GM23338 (cell line): ENCODE measurements around the gene MPIG6B. TPM values are rescaled to one million over a fixed set of nuclear protein-coding genes. Genes with fewer than 3 reads are reported as not detected.

ENCODE experiments used
- ATAC-seq: fragments of 200-7000 bp; cut with Tn5 transposase; 3 replicates; pipeline ENCODE4 v1.9.1; 2020
- DNase-seq: peaks from one replicate; pipeline ENCODE4 v3.0.0-alpha.2; 2015; ENCODE audit warnings: low spot score
- H2AFZ ChIP-seq: fragments of 200-600 bp; sonication (generic); 2 replicates; pipeline ENCODE4 v1.8.0; 2016; ENCODE audit warnings: antibody characterized with exemption, mild to moderate bottlenecking, moderate library complexity
- H3F3A ChIP-seq: fragments of 200-600 bp; sonication (generic); replicated peaks from 2 replicates; pipeline ENCODE4 v1.8.0; 2017; ENCODE audit warnings: antibody characterized with exemption, mixed run types, low read depth
- H3K27ac ChIP-seq: fragments of 200-600 bp; sonication (generic); 2 replicates; pipeline ENCODE4 v1.6.1; 2016; ENCODE audit warnings: low read depth
- H3K27me3 ChIP-seq: fragments of 200-600 bp; sonication (generic); 2 replicates; pipeline ENCODE4 v1.8.0; 2016; ENCODE audit warnings: mild to moderate bottlenecking, mixed run types, moderate library complexity; ENCODE audit not compliant: insufficient read depth
- H3K36me3 ChIP-seq: fragments of 200-600 bp; sonication (generic); 2 replicates; pipeline ENCODE4 v1.8.0; 2016; ENCODE audit warnings: mild to moderate bottlenecking; ENCODE audit not compliant: insufficient read depth
- H3K4me1 ChIP-seq: fragments of 200-600 bp; sonication (generic); 2 replicates; pipeline ENCODE4 v1.8.0; 2016; ENCODE audit warnings: mild to moderate bottlenecking, moderate library complexity; ENCODE audit not compliant: insufficient read depth
- H3K4me2 ChIP-seq: fragments of 200-600 bp; sonication (generic); 2 replicates; pipeline ENCODE4 v1.7.1; 2017; ENCODE audit warnings: mixed run types
- H3K4me3 ChIP-seq: fragments of 200-600 bp; sonication (generic); 2 replicates; pipeline ENCODE4 v1.6.1; 2016; ENCODE audit warnings: mixed run types
- H3K79me2 ChIP-seq: fragments of 200-600 bp; sonication (generic); replicated peaks from 2 replicates; pipeline ENCODE4 v1.8.0; 2017; ENCODE audit warnings: mild to moderate bottlenecking; ENCODE audit not compliant: insufficient read depth
- H3K9me2 ChIP-seq: fragments of 200-600 bp; sonication (generic); 2 replicates; pipeline ENCODE4 v1.8.0; 2017; ENCODE audit not compliant: insufficient read depth
- H4K20me1 ChIP-seq: fragments of 200-600 bp; sonication (generic); replicated peaks from 2 replicates; pipeline ENCODE4 v1.8.0; 2017; ENCODE audit warnings: mild to moderate bottlenecking; ENCODE audit not compliant: insufficient read depth
- H3K27ac Mint-ChIP-seq: 2 replicates; pipeline ENCODE4 v1.8.0; 2020; ENCODE audit warnings: inconsistent platforms, mild to moderate bottlenecking, moderate library complexity, mixed read lengths
- H3K27me3 Mint-ChIP-seq: 3 replicates; pipeline ENCODE4 v1.8.0; 2022; ENCODE audit warnings: low read depth, mild to moderate bottlenecking, moderate library complexity, mixed read lengths, inconsistent platforms; ENCODE audit not compliant: insufficient read depth, poor library complexity
- H3K36me3 Mint-ChIP-seq: 3 replicates; pipeline ENCODE4 v1.8.0; 2021; ENCODE audit warnings: low read depth, mild to moderate bottlenecking, inconsistent platforms, moderate library complexity, mixed read lengths
- H3K4me1 Mint-ChIP-seq: 3 replicates; pipeline ENCODE4 v1.8.0; 2020; ENCODE audit warnings: mild to moderate bottlenecking, inconsistent platforms, mixed read lengths
- H3K4me3 Mint-ChIP-seq: 3 replicates; pipeline ENCODE4 v1.8.0; 2021; ENCODE audit warnings: moderate library complexity, mild to moderate bottlenecking, inconsistent platforms, mixed read lengths
- H3K9me3 Mint-ChIP-seq: 3 replicates; pipeline ENCODE4 v1.8.0; 2020; ENCODE audit warnings: moderate library complexity, mild to moderate bottlenecking, inconsistent platforms, mixed read lengths
- CREB1 ChIP-seq: fragments of 250-450 bp; sonication (Bioruptor Pico); IDR thresholded peaks from 2 replicates; pipeline ENCODE4 v1.5.0; 2020; ENCODE audit warnings: low read depth, mild to moderate bottlenecking, moderate library complexity
- EZH2 ChIP-seq: fragments of 200-600 bp; sonication (generic); IDR thresholded peaks from one replicate; pipeline ENCODE4 v1.8.0; 2017; ENCODE audit warnings: antibody characterized with exemption, mild to moderate bottlenecking, low read depth; ENCODE audit not compliant: unreplicated experiment
- JUNB ChIP-seq: IDR thresholded peaks from one replicate; pipeline ENCODE4 v1.6.1; 2016; ENCODE audit warnings: antibody characterized with exemption; ENCODE audit not compliant: unreplicated experiment
- POLR2AphosphoS5 ChIP-seq: IDR thresholded peaks from 2 replicates; pipeline ENCODE4 v1.6.1; 2016; ENCODE audit warnings: antibody characterized with exemption, low read depth
- ZNF331 ChIP-seq: fragments of 250-450 bp; sonication (Bioruptor Pico); IDR thresholded peaks from 2 replicates; pipeline ENCODE4 v1.5.0; 2020; ENCODE audit warnings: low read depth, mild to moderate bottlenecking, moderate library complexity
- polyA plus RNA-seq: library from polyadenylated mRNA; unstranded; fragments of >200 nt; fragmentation: Nextera tagmentation; extraction: Ambion mirVana; gene quantifications from 2 replicates; pipeline ENCODE4 v1.2.1, GENCODE V29; 2016
- total RNA-seq: library from RNA; depleted of rRNA; stranded (reverse); fragments of >200 nt; shearing (Covaris generic); gene quantifications from 2 replicates; pipeline ENCODE4 v1.2.3, GENCODE V29; 2014
- TF ChIP-seq, protein P1 (sequence below), 2 experiments: fragments of 200-600 bp in 1 of 2; sonication (generic) in 1 of 2; conservative IDR thresholded peaks; 2 replicates each; pipeline versions ENCODE4 v1.5.1 to v1.6.1; 2016 to 2017; ENCODE audit warnings: antibody characterized with exemption in 2 of 2, low read depth in 2 of 2, mild to moderate bottlenecking in 2 of 2, moderate library complexity in 1 of 2
- TF ChIP-seq, protein P2 (sequence below): IDR thresholded peaks from 2 replicates; pipeline ENCODE4 v1.6.1; 2016; ENCODE audit warnings: antibody characterized with exemption

The MPIG6B gene
- total and polyA plus RNA-seq, 2 experiments from 2014 or later: 0.13 TPM; not detected in 1

DNA sequence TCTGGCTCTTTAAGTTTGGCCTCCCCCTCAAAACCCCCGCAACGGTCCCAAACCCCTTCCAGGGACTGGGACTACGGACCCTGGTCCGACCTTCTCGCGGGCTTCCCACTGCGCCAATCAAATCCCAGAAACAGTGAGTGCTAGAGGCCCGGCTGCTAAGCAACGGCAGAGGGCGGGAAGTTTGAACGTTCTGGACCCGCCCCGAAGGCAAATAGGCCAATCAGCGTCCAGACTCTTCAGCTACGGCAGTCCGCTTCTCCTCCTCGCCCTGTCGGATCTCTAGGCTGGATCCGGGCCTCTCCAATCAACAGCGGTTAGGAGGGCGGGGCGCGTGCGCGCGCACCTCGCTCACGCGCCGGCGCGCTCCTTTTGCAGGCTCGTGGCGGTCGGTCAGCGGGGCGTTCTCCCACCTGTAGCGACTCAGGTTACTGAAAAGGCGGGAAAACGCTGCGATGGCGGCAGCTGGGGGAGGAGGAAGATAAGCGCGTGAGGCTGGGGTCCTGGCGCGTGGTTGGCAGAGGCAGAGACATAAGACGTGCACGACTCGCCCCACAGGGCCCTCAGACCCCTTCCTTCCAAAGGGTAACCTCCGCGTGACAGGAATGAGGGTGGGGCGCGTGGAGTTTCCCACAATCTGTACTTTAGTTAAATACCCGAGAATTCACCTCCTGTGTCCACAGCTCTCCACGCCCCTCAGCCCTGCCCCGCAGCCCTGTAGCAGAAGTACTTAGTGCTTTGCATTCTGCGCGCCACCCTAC, 16.6 kb downstream of the MPIG6B start, which contains the start of gene MSH5 (continued):
- no peak for TF ChIP-seq ZNF331 (CRISPR knock-in tag)
- peak; percentile 45; the same call in 1 of the 2 replicates for TF ChIP-seq CREB1 (CRISPR knock-in tag)
- TF ChIP-seq, protein P1, sequence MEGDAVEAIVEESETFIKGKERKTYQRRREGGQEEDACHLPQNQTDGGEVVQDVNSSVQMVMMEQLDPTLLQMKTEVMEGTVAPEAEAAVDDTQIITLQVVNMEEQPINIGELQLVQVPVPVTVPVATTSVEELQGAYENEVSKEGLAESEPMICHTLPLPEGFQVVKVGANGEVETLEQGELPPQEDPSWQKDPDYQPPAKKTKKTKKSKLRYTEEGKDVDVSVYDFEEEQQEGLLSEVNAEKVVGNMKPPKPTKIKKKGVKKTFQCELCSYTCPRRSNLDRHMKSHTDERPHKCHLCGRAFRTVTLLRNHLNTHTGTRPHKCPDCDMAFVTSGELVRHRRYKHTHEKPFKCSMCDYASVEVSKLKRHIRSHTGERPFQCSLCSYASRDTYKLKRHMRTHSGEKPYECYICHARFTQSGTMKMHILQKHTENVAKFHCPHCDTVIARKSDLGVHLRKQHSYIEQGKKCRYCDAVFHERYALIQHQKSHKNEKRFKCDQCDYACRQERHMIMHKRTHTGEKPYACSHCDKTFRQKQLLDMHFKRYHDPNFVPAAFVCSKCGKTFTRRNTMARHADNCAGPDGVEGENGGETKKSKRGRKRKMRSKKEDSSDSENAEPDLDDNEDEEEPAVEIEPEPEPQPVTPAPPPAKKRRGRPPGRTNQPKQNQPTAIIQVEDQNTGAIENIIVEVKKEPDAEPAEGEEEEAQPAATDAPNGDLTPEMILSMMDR (conservative IDR thresholded peaks at IDR 0.05; ENCODE audit: low read depth in 2 of 2): no peak
- no peak for TF ChIP-seq JUNB

DNA sequence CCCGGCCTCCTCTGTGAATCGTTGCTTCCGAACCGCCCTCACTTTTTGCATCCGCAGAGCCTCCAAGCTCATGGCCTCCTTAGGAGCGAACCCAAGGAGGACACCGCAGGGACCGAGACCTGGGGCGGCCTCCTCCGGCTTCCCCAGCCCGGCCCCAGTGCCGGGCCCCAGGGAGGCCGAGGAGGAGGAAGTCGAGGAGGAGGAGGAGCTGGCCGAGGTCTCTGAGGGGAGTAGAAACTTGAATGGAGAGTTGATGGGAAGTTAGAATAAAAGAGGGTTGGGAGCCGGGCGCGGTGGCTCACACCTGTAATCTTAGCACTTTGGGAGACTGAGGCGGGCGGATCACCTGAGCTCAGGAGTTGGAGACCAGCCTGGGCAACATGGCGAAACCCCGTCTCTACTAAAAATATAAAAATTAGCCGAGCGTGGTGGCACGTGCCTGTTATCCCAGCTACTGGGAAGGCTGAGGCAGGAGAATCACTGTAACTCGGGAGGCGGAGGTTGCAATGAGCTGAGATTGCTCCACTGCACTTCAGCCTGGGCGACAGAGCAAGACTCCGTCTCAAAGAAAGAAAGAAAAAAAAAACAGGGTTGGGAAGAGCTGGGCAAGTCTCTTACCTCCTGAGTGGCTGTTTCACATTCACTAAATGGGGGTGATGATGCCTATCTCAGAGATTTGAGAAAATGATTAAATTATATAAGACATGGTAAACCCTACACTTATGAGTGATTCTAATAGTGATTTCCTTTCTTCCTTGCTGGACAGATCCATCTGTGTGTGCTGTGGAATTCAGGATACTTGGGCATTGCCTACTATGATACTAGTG, 17.4 kb downstream of the MPIG6B start:
- Histone ChIP-seq H3F3A (peaks cover 15% of the 10 kb centered on the region), H3K36me3 (peaks cover 4% of the 10 kb centered on the region; the same call in 1 of the 2 replicates), H4K20me1 (no peaks in the 10 kb centered on the region), H3K27me3 (no peaks in the 10 kb centered on the region), H3K27ac (peak overlapping the region; percentile 92), H3K79me2 (peaks cover 6% of the 10 kb centered on the region; the same call in 1 of the 2 replicates), H3K4me2 (peak overlapping the region; percentile 93), H2AFZ (peak overlapping the region; percentile 67), H3K4me1 (peaks cover 36% of the 10 kb centered on the region), H3K4me3 (peak overlapping the region; percentile 68), H3K9me2 (no peaks in the 10 kb centered on the region)
- H3K4me3 Mint-ChIP-seq: peak overlapping the region; percentile 78
- DNase-seq (no peak), ATAC-seq (peak; percentile 6)
- H3K27me3 Mint-ChIP-seq: peaks cover 27% of the 10 kb centered on the region
- no peak for TF ChIP-seq CREB1 (CRISPR knock-in tag)
- no peak for TF ChIP-seq EZH2
- TF ChIP-seq POLR2AphosphoS5: peak; percentile 0; the same call in 1 of the 2 replicates
- no peaks in the 10 kb centered on the region; the same call in 2 of the 3 replicates for H3K9me3 Mint-ChIP-seq
- peak overlapping the region; percentile 97 for H3K27ac Mint-ChIP-seq
- peaks cover 17% of the 10 kb centered on the region for H3K36me3 Mint-ChIP-seq
- H3K4me1 Mint-ChIP-seq: peaks cover 47% of the 10 kb centered on the region

DNA sequence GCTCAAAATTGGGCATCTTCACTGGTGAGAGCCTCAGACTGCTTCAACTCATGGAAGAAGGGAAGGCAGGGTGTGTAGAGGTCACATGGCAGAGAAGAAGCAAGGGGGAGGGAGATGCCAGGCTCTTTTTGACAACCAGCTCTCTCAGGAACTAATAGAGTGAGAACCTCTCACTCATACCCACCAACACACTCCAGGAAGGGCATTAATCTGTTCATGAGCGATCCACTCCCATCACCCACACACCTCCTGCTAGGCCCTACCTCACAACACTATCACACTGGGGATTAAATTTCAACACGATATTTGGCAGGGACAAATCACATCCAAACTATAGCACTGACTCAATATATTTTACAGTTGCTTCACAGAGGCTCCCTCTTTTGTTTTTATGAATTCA, 18.6 kb downstream of the MPIG6B start:
- H3F3A ChIP-seq: peaks cover 12% of the 10 kb centered on the region
- no peak overlapping the region for H3K27ac ChIP-seq
- no peaks in the 10 kb centered on the region; the same call in 1 of the 2 replicates for H3K79me2 ChIP-seq
- ATAC-seq: no peak
- H3K4me1 Mint-ChIP-seq: peaks cover 43% of the 10 kb centered on the region
- no peak for DNase-seq
- H2AFZ ChIP-seq: no peak overlapping the region
- peaks cover 33% of the 10 kb centered on the region for H3K4me1 ChIP-seq
- no peaks in the 10 kb centered on the region for H3K27me3 ChIP-seq
- peaks cover 22% of the 10 kb centered on the region for H3K27me3 Mint-ChIP-seq
- H3K36me3 Mint-ChIP-seq: peaks cover 17% of the 10 kb centered on the region
- no peaks in the 10 kb centered on the region; the same call in 2 of the 3 replicates for H3K9me3 Mint-ChIP-seq
- TF ChIP-seq JUNB: no peak
- TF ChIP-seq, protein P2, sequence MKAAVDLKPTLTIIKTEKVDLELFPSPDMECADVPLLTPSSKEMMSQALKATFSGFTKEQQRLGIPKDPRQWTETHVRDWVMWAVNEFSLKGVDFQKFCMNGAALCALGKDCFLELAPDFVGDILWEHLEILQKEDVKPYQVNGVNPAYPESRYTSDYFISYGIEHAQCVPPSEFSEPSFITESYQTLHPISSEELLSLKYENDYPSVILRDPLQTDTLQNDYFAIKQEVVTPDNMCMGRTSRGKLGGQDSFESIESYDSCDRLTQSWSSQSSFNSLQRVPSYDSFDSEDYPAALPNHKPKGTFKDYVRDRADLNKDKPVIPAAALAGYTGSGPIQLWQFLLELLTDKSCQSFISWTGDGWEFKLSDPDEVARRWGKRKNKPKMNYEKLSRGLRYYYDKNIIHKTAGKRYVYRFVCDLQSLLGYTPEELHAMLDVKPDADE: no peak
- H4K20me1 ChIP-seq: no peaks in the 10 kb centered on the region
- no peak overlapping the region for H3K27ac Mint-ChIP-seq
- no peak overlapping the region for H3K4me3 ChIP-seq
- H3K9me2 ChIP-seq: no peaks in the 10 kb centered on the region
- peaks cover 4% of the 10 kb centered on the region; the same call in 1 of the 2 replicates for H3K36me3 ChIP-seq
- H3K4me3 Mint-ChIP-seq: no peak overlapping the region
- no peak overlapping the region for H3K4me2 ChIP-seq
